ENCODE data around the gene VWA5A.
A peak's percentile ranks its signal among the peaks of the same experiment; 100 is the strongest.

Gene VWA5A

GRCh38 chr11:124147951-124148350 lies 32.7 kb downstream of the VWA5A start:
- Mint-ChIP-seq H3K27me3 (ENCODE audit: low read depth, poor library complexity) (peaks cover 15% of the 10 kb centered on the region), H3K9me3 (peaks cover 8% of the 10 kb centered on the region), H3K4me3 (no peak overlapping the region), H3K27ac (no peak overlapping the region), H3K4me1 (no peaks in the 10 kb centered on the region), H3K36me3 (ENCODE audit: low read depth) (no peaks in the 10 kb centered on the region)
- TF ChIP-seq CTCF (IDR thresholded peaks at IDR 0.05), result no peak
- DNase-seq, result no peak

- no peaks in the 10 kb centered on the region for H3K4me1 Mint-ChIP-seq
- no peak for TF ChIP-seq CTCF (IDR thresholded peaks at IDR 0.05)
- H3K27me3 Mint-ChIP-seq (ENCODE audit: low read depth, poor library complexity), result peaks cover 21% of the 10 kb centered on the region
- DNase-seq, result no peak
- H3K36me3 Mint-ChIP-seq (ENCODE audit: low read depth), result no peaks in the 10 kb centered on the region
- no peak overlapping the region for H3K27ac Mint-ChIP-seq
- peaks cover 8% of the 10 kb centered on the region for H3K9me3 Mint-ChIP-seq
- H3K4me3 Mint-ChIP-seq, result no peak overlapping the region
These were observed 35.4 kb downstream of the VWA5A start for GRCh38 chr11:124150684-124151083.

GRCh38 chr11:124152770-124153407 lies 37.6 kb downstream of the VWA5A start:
- Mint-ChIP-seq H3K27me3 (ENCODE audit: low read depth, poor library complexity) (peaks cover 39% of the 10 kb centered on the region), H3K36me3 (ENCODE audit: low read depth) (no peaks in the 10 kb centered on the region), H3K4me3 (no peak overlapping the region), H3K9me3 (peaks cover 8% of the 10 kb centered on the region), H3K27ac (no peak overlapping the region), H3K4me1 (no peaks in the 10 kb centered on the region)
- no peak for DNase-seq
- peak; percentile 7 for TF ChIP-seq CTCF (IDR thresholded peaks at IDR 0.05)

- TF ChIP-seq CTCF (IDR thresholded peaks at IDR 0.05), result no peak
- Mint-ChIP-seq H3K36me3 (ENCODE audit: low read depth) (no peaks in the 10 kb centered on the region), H3K27me3 (ENCODE audit: low read depth, poor library complexity) (peaks cover 46% of the 10 kb centered on the region), H3K4me3 (no peak overlapping the region), H3K9me3 (peaks cover 8% of the 10 kb centered on the region), H3K4me1 (no peaks in the 10 kb centered on the region), H3K27ac (no peak overlapping the region)
- DNase-seq, result no peak
These were observed 38.6 kb downstream of the VWA5A start for GRCh38 chr11:124153821-124154220.

GRCh38 chr11:124159481-124159880 lies 44.2 kb downstream of the VWA5A start:
- Mint-ChIP-seq H3K9me3 (no peaks in the 10 kb centered on the region), H3K4me3 (no peak overlapping the region), H3K27me3 (ENCODE audit: low read depth, poor library complexity) (peaks cover 64% of the 10 kb centered on the region), H3K36me3 (ENCODE audit: low read depth) (no peaks in the 10 kb centered on the region), H3K4me1 (no peaks in the 10 kb centered on the region), H3K27ac (no peak overlapping the region)
- DNase-seq, result no peak
- TF ChIP-seq CTCF (IDR thresholded peaks at IDR 0.05), result no peak

- no peak for DNase-seq
- H3K9me3 Mint-ChIP-seq, result peaks cover 4% of the 10 kb centered on the region
- H3K27ac Mint-ChIP-seq, result no peak overlapping the region
- TF ChIP-seq CTCF (IDR thresholded peaks at IDR 0.05), result no peak
- H3K4me1 Mint-ChIP-seq, result no peaks in the 10 kb centered on the region
- H3K4me3 Mint-ChIP-seq, result no peak overlapping the region
- H3K36me3 Mint-ChIP-seq (ENCODE audit: low read depth), result no peaks in the 10 kb centered on the region
- peaks cover 69% of the 10 kb centered on the region for H3K27me3 Mint-ChIP-seq (ENCODE audit: low read depth, poor library complexity)
These were observed 45.7 kb downstream of the VWA5A start for GRCh38 chr11:124160986-124161385.

All from nephron progenitor cell (in vitro differentiated cells).